Body of pancreas (tissue), 4 donors: Measurements from ENCODE around the gene MYO15B. TPM values are rescaled to one million over a fixed set of nuclear protein-coding genes. Genes with fewer than 3 reads are reported as not detected.

Experiments used
- ATAC-seq: fragments of 150-250 bp; one replicate; pipeline ENCODE4 v1.9.1; 2016
- DNase-seq, 4 donors: peaks; one replicate each; pipeline ENCODE4 v3.0.0-alpha.2; 2019
- H3K27ac ChIP-seq, 4 donors: fragments of 200-600 bp; sonication (generic); 1 replicate in 3 of 4; 2 replicates in 1 of 4; pipeline versions ENCODE4 v1.5.1 to v1.6.1; 2016 to 2019; ENCODE audit warnings: mild to moderate bottlenecking in 1 of 4, mixed read lengths in 1 of 4, moderate library complexity in 1 of 4
- H3K27me3 ChIP-seq, 2 donors: fragments of 200-600 bp; sonication (generic); one replicate each; pipeline ENCODE4 v1.6.0; 2016; ENCODE audit warnings: mild to moderate bottlenecking in 1 of 2
- H3K36me3 ChIP-seq, 2 donors: fragments of 200-600 bp; sonication (generic); replicated peaks in 1 of 2; 2 replicates each; pipeline ENCODE4 v1.5.1; 2016; ENCODE audit warnings: low read depth in 2 of 2; ENCODE audit not compliant: insufficient read depth in 1 of 2
- H3K4me1 ChIP-seq: fragments of 200-600 bp; sonication (generic); one replicate; pipeline ENCODE4 v1.6.0; 2016
- H3K4me3 ChIP-seq, 2 donors: fragments of 200-600 bp; sonication (generic); 1 replicate in 1 of 2; 2 replicates in 1 of 2; pipeline ENCODE4 v1.5.1; 2016 to 2019
- H3K9me3 ChIP-seq, 3 donors: fragments of 200-600 bp; sonication (generic); 1 replicate in 2 of 3; 2 replicates in 1 of 3; pipeline ENCODE4 v1.5.1; 2016
- POLR2A ChIP-seq, 3 donors: fragments of 450-650 bp; IDR thresholded peaks; one replicate each; pipeline ENCODE4 v1.6.1; 2016; ENCODE audit warnings: antibody characterized with exemption in 3 of 3, mild to moderate bottlenecking in 2 of 3
- WGBS, 2 donors: methylation state at CpG; one replicate each; pipeline ENCODE4 v1.1.5; 2017; 5-methylcytosine and 5-hydroxymethylcytosine counted together
- intact Hi-C: fragments of 100-400 bp; cut with DNase I; formaldehyde crosslinking; loops from one replicate; pipeline ENCODE4 v1.15.1; 2023
- total RNA-seq, 2 donors: library from RNA; depleted of rRNA; stranded (reverse); fragments of >200 nt; gene quantifications; one replicate each; pipeline ENCODE4 v1.1.0, GENCODE V29; 2016
- TF ChIP-seq, protein P1 (sequence below), 7 experiments: fragments of 450-650 bp in 4 of 7; fragments of 200-600 bp in 3 of 7; sonication (generic) in 3 of 7; IDR thresholded peaks; one replicate each; pipeline ENCODE4 v1.5.1; 2016 to 2019; ENCODE audit warnings: antibody characterized with exemption in 7 of 7

The MYO15B gene
- total RNA-seq, 2 donors from 2014 or later = 61.2 to 183 TPM

GRCh38 chr17:75672011-75672410 lies 84.4 kb downstream of the MYO15B start:
- H3K4me1 ChIP-seq = peaks cover 24% of the 10 kb centered on the region
- no peaks in the 10 kb centered on the region for H3K9me3 ChIP-seq
- DNase-seq = no peak
- H3K36me3 ChIP-seq = peaks cover 9 to 25% of the 10 kb centered on the region in 2 donors
- intact Hi-C loops = loop anchor here (5.0 kb wide), 1 partner anchor 85 kb away; no protein-coding TSS in a partner anchor
- no peak for TF ChIP-seq POLR2A (IDR thresholded peaks at IDR 0.05)
- TF ChIP-seq, protein P1, sequence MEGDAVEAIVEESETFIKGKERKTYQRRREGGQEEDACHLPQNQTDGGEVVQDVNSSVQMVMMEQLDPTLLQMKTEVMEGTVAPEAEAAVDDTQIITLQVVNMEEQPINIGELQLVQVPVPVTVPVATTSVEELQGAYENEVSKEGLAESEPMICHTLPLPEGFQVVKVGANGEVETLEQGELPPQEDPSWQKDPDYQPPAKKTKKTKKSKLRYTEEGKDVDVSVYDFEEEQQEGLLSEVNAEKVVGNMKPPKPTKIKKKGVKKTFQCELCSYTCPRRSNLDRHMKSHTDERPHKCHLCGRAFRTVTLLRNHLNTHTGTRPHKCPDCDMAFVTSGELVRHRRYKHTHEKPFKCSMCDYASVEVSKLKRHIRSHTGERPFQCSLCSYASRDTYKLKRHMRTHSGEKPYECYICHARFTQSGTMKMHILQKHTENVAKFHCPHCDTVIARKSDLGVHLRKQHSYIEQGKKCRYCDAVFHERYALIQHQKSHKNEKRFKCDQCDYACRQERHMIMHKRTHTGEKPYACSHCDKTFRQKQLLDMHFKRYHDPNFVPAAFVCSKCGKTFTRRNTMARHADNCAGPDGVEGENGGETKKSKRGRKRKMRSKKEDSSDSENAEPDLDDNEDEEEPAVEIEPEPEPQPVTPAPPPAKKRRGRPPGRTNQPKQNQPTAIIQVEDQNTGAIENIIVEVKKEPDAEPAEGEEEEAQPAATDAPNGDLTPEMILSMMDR (IDR thresholded peaks at IDR 0.05) = no peak
- H3K4me3 ChIP-seq = no peak overlapping the region
- no peak for ATAC-seq
- H3K27ac ChIP-seq = no peak overlapping the region
- H3K27me3 ChIP-seq = no peaks in the 10 kb centered on the region
- 94 to 97% methylated on average over 5 of the region's 5 CpGs for WGBS, 2 donors

DNA sequence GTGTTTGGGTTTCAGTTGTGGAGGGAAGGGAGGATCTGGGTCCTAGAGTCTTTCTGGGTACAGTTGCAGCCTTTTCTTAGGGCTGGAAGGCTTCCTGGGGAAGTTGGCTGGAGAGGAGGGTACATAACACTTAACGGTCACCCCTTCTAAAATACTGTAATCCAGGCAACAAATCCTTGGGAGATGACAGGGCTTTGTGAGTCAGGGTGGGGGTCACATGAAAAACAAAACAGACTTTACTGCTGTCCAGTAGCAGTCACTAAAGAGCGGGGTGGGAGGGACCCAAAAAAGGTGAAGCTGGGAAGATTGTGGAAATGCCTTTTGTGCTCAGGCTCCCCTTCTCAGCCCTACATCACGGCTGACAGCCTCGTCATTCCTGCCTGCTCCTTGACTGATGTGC lies 85.9 kb downstream of the MYO15B start:
- WGBS, 2 donors = 81 to 87% methylated on average over 4 of the region's 4 CpGs
- TF ChIP-seq, protein P1 (IDR thresholded peaks at IDR 0.05) = no peak
- no peak for TF ChIP-seq POLR2A (IDR thresholded peaks at IDR 0.05)
- no peak for ATAC-seq
- intact Hi-C loops = loop anchor here (5.0 kb wide), 1 partner anchor 84 kb away; no protein-coding TSS in a partner anchor
- H3K9me3 ChIP-seq = no peaks in the 10 kb centered on the region
- H3K27ac ChIP-seq = no peak overlapping the region
- H3K4me3 ChIP-seq = no peak overlapping the region
- H3K4me1 ChIP-seq = peaks cover 16% of the 10 kb centered on the region
- peaks cover 9 to 26% of the 10 kb centered on the region in 2 donors for H3K36me3 ChIP-seq
- DNase-seq = no peak
- no peaks in the 10 kb centered on the region for H3K27me3 ChIP-seq

Other genes with a start within 250 kb of the MYO15B start
- gene GRB2, start 182.1 kb upstream of the MYO15B start, total RNA-seq = 100 to 1,000 TPM in 1 of 2 donors, 10 to 100 TPM in 1; 51.9 to 118 TPM
- 100 to 1,000 TPM in 1 of 2 donors, 10 to 100 TPM in 1; 27.2 to 145 TPM for gene TMEM94, start 131.2 kb upstream of the MYO15B start, total RNA-seq
- gene CASKIN2, start 72.3 kb upstream of the MYO15B start, total RNA-seq = 10 to 100 TPM in 1 of 2 donors, 1 to 10 TPM in 1; 9.1 to 16.2 TPM
- 100 to 1,000 TPM in 1 of 2 donors, 10 to 100 TPM in 1; 63.8 to 123 TPM for gene TSEN54, start 71.3 kb upstream of the MYO15B start, total RNA-seq
- 100 to 1,000 TPM; 113 to 251 TPM for gene LLGL2, start 62.1 kb upstream of the MYO15B start, total RNA-seq
- 1 to 10 TPM; 3.3 to 5.2 TPM for gene SMIM5, start 45.6 kb downstream of the MYO15B start, total RNA-seq
- gene RECQL5, start 79.4 kb downstream of the MYO15B start, total RNA-seq = 10 to 100 TPM in 1 of 2 donors, 1 to 10 TPM in 1; 8.6 to 38.6 TPM
- gene SAP30BP, start 79.5 kb downstream of the MYO15B start, total RNA-seq = 10 to 100 TPM; 47.2 to 73.8 TPM
- 10 to 100 TPM; 25.1 to 33.7 TPM for gene ITGB4, start 133.7 kb downstream of the MYO15B start, total RNA-seq
- 10 to 100 TPM; 27.4 to 27.5 TPM for gene GALK1, start 177.4 kb downstream of the MYO15B start, total RNA-seq
- 10 to 100 TPM; 18.4 to 59.7 TPM for gene UNK, start 197.0 kb downstream of the MYO15B start, total RNA-seq